A549 (cell line): ENCODE data around the gene PRKCE. TPM values are rescaled to one million over a fixed set of nuclear protein-coding genes. Genes with fewer than 3 reads are reported as not detected.
A peak's percentile ranks its signal among the peaks of the same experiment; 100 is the strongest.

Experiments used
- ATAC-seq, 2 experiments: fragments of 200-7000 bp in 1 of 2; fragments of >200 bp in 1 of 2; cut with Nextera tagmentation in 1 of 2; cut with Tn5 transposase in 1 of 2; 3 replicates each; pipeline versions ENCODE4 v1.8.0 to v1.9.1; 2018 to 2020; ENCODE audit warnings: mild to moderate bottlenecking in 1 of 2, moderate library complexity in 1 of 2
- CTCF ChIA-PET: fragments of 300-600 bp; sonication (Branson Sonifier 250); formaldehyde crosslinking; extraction: SDS; loops from one replicate; lab custom pipeline; 2021; ENCODE audit warnings: antibody characterized with exemption, inconsistent platforms; lab: Yijun Ruan, JAX
- POLR2A ChIA-PET: fragments of 350-600 bp; formaldehyde crosslinking; extraction: SDS; loops from one replicate; lab custom pipeline; 2021; ENCODE audit warnings: antibody characterized with exemption, inconsistent platforms; lab: Yijun Ruan, JAX
- DNase-seq, 2 experiments: peaks; one replicate each; pipeline versions ENCODE4 v3.0.0 to v3.0.0-alpha.2; 2011 to 2016; ENCODE audit warnings: low read depth in 1 of 2, low spot score in 1 of 2
- FAIRE-seq: peaks from 2 replicates; lab custom pipeline; 2011; peaks lifted over from hg19 to GRCh38; lab: Jason Lieb, UNC
- H3K27ac ChIP-seq, 2 experiments: fragments of >200 bp; sonication (Bioruptor Twin); formaldehyde crosslinking; 3 replicates each; pipeline ENCODE4 v1.5.1; 2016 to 2017
- H3K4me1 ChIP-seq: fragments of >200 bp; sonication (Bioruptor Twin); formaldehyde crosslinking; 3 replicates; pipeline ENCODE4 v1.6.1; 2016
- H3K4me2 ChIP-seq: fragments of >200 bp; sonication (Bioruptor Twin); formaldehyde crosslinking; 3 replicates; pipeline ENCODE4 v1.6.1; 2016
- H3K4me3 ChIP-seq: fragments of >200 bp; sonication (Bioruptor Twin); formaldehyde crosslinking; 3 replicates; pipeline ENCODE4 v1.5.1; 2016
- H3K9me3 ChIP-seq: fragments of >200 bp; sonication (Bioruptor Twin); formaldehyde crosslinking; 3 replicates; pipeline ENCODE4 v1.6.1; 2016
- BHLHE40 ChIP-seq: IDR thresholded peaks from 2 replicates; pipeline ENCODE4 v1.6.1; 2012; ENCODE audit warnings: low read depth, low read length, inconsistent platforms
- CEBPB ChIP-seq, 2 experiments: fragments of >200 bp in 1 of 2; sonication (Bioruptor Twin) in 1 of 2; formaldehyde crosslinking in 1 of 2; IDR thresholded peaks; 2 replicates each; pipeline ENCODE4 v1.6.1; 2012 to 2016
- CHD2 ChIP-seq: fragments of 150-350 bp; IDR thresholded peaks from 2 replicates; pipeline ENCODE4 v1.6.1; 2014; ENCODE audit warnings: low read length; ENCODE audit not compliant: partially characterized antibody
- E2F6 ChIP-seq: IDR thresholded peaks from 2 replicates; pipeline ENCODE4 v1.6.1; 2012; ENCODE audit warnings: low read depth, borderline replicate concordance
- EP300 ChIP-seq, 2 experiments: fragments of >200 bp; sonication (Bioruptor Twin); formaldehyde crosslinking; IDR thresholded peaks; 2 replicates in 1 of 2; 3 replicates in 1 of 2; pipeline ENCODE4 v1.6.1; 2016 to 2017
- FOSB ChIP-seq: fragments of 250-450 bp; sonication (Bioruptor Pico); IDR thresholded peaks from 2 replicates; pipeline ENCODE4 v1.5.0; 2020; ENCODE audit warnings: mild to moderate bottlenecking, moderate library complexity
- GATA3 ChIP-seq: IDR thresholded peaks from 2 replicates; pipeline ENCODE4 v1.6.1; 2012; ENCODE audit warnings: borderline replicate concordance
- HDAC2 ChIP-seq: fragments of 200-600 bp; sonication (generic); IDR thresholded peaks from 2 replicates; pipeline ENCODE4 v1.6.1; 2016
- HOXA7 ChIP-seq: fragments of 250-450 bp; sonication (Bioruptor Pico); IDR thresholded peaks from 2 replicates; pipeline ENCODE4 v1.5.0; 2020; ENCODE audit warnings: mild to moderate bottlenecking, moderate library complexity
- JUNB ChIP-seq: fragments of >200 bp; sonication (Bioruptor Twin); formaldehyde crosslinking; IDR thresholded peaks from 2 replicates; pipeline ENCODE4 v1.6.1; 2016
- KDM5A ChIP-seq: fragments of 200-600 bp; sonication (generic); IDR thresholded peaks from 2 replicates; pipeline ENCODE4 v1.6.1; 2016; ENCODE audit warnings: antibody characterized with exemption, mild to moderate bottlenecking
- MAX ChIP-seq: IDR thresholded peaks from 2 replicates; pipeline ENCODE4 v1.6.1; 2012
- MYC ChIP-seq: IDR thresholded peaks from 2 replicates; pipeline ENCODE4 v1.6.1; 2012; ENCODE audit warnings: mild to moderate bottlenecking, inconsistent platforms, low read length, improper control_type of control experiment, borderline replicate concordance
- NR3C1 ChIP-seq: fragments of >200 bp; sonication (Bioruptor Twin); formaldehyde crosslinking; IDR thresholded peaks from 3 replicates; pipeline ENCODE4 v1.6.1; 2017
- RCOR1 ChIP-seq: fragments of 150-350 bp; IDR thresholded peaks from 2 replicates; pipeline ENCODE4 v1.6.1; 2014; ENCODE audit warnings: antibody characterized with exemption, low read length, low read depth
- SMC3 ChIP-seq: fragments of >200 bp; sonication (Bioruptor Twin); formaldehyde crosslinking; IDR thresholded peaks from 3 replicates; pipeline ENCODE4 v1.6.1; 2018; ENCODE audit warnings: inconsistent platforms
- SREBF2 ChIP-seq: fragments of 450-650 bp; IDR thresholded peaks from 2 replicates; pipeline ENCODE4 v1.6.1; 2014; ENCODE audit warnings: mild to moderate bottlenecking, moderate library complexity
- TP53 ChIP-seq: fragments of 250-450 bp; sonication (Bioruptor Pico); IDR thresholded peaks from 2 replicates; pipeline ENCODE4 v1.5.0; 2021; ENCODE audit warnings: mild to moderate bottlenecking, moderate library complexity
- USF2 ChIP-seq: fragments of 450-650 bp; IDR thresholded peaks from 2 replicates; pipeline ENCODE4 v1.6.1; 2014; ENCODE audit warnings: antibody characterized with exemption
- ZC3H11A ChIP-seq: fragments of 450-650 bp; IDR thresholded peaks from 2 replicates; pipeline ENCODE4 v1.6.1; 2014; ENCODE audit warnings: antibody characterized with exemption, mild to moderate bottlenecking
- ZSCAN20 ChIP-seq: fragments of 250-450 bp; sonication (Bioruptor Pico); IDR thresholded peaks from 2 replicates; pipeline ENCODE4 v1.8.0; 2022; ENCODE audit warnings: mild to moderate bottlenecking, moderate library complexity
- WGBS: methylation state at CpG from one replicate; pipeline ENCODE4 v1.1.6; 2017; ENCODE audit errors: missing lambda C conversion rate; 5-methylcytosine and 5-hydroxymethylcytosine counted together
- polyA plus RNA-seq, 4 experiments: library from polyadenylated mRNA; depleted of rRNA in 3 of 4; stranded (reverse); fragments of >200 nt; fragmentation: RNase III in 1 of 4; extraction: RNeasy Plus Mini Kit Qiagen cat#74134 plus additional on column Dnase treatment in 1 of 4; gene quantifications; 2 replicates in 3 of 4; 3 replicates in 1 of 4; pipeline ENCODE4 v1.2.3, GENCODE V29; 2011 to 2017

PRKCE gene
- polyA plus RNA-seq, 2 of the 4 experiments (the other 2 are of a cell fraction): 11.5 to 12.0 TPM

GRCh38 chr2:46179037-46179621 is 527.7 kb downstream of the PRKCE start:
- TF ChIP-seq ZSCAN20 (CRISPR knock-in tag): no peak
- no peak for TF ChIP-seq EP300 (IDR thresholded peaks at IDR 0.05)
- no peak for TF ChIP-seq JUNB
- no peak for TF ChIP-seq TP53 (CRISPR knock-in tag)
- no peak for TF ChIP-seq SREBF2
- TF ChIP-seq RCOR1: no peak
- TF ChIP-seq GATA3: no peak
- no peak for TF ChIP-seq HOXA7 (CRISPR knock-in tag)
- TF ChIP-seq NR3C1: no peak
- TF ChIP-seq E2F6: no peak
- TF ChIP-seq SMC3: no peak
- TF ChIP-seq MYC: no peak
- TF ChIP-seq ZC3H11A: no peak
- TF ChIP-seq FOSB (CRISPR knock-in tag): no peak
- no peak for TF ChIP-seq CHD2
- Histone ChIP-seq H3K4me3 (no peak overlapping the region), H3K9me3 (no peaks in the 10 kb centered on the region), H3K4me1 (peaks cover 18% of the 10 kb centered on the region; the same call in 2 of the 3 replicates), H3K4me2 (no peak overlapping the region), H3K27ac (peak overlapping the region in 1 of 2 experiments; percentile 67; a peak in 3 of 6 replicates)
- DNase-seq: peak in 1 of 2 experiments; percentile 26
- WGBS: 84% methylated on average over 6 of the region's 6 CpGs
- CTCF ChIA-PET: interaction anchor here (0.7 to 2.5 kb wide), 3 partner anchors 11 to 116 kb away, joined by 3 to 7 read pairs (median 3); no protein-coding TSS in a partner anchor
- POLR2A ChIA-PET: no interaction called here
- ATAC-seq: peak in 1 of 2 experiments; percentile 53; a peak in 3 of 6 replicates
- FAIRE-seq: no peak

- no peak overlapping the region for H3K4me3 ChIP-seq
- TF ChIP-seq HDAC2 (no peak), EP300 (IDR thresholded peaks at IDR 0.05) (no peak)
- TF ChIP-seq, all 56 proteins: peak for 0
- no peak for DNase-seq
- Histone ChIP-seq H3K9me3 (no peaks in the 10 kb centered on the region), H3K27ac (peak overlapping the region in 1 of 2 experiments; percentile 3; a peak in 1 of 6 replicates), H3K4me2 (no peak overlapping the region), H3K4me1 (peaks cover 10% of the 10 kb centered on the region; the same call in 1 of the 3 replicates)
- POLR2A ChIA-PET: no interaction called here
- no peak for FAIRE-seq
- WGBS: 95% methylated on average over 2 of the region's 2 CpGs
- CTCF ChIA-PET: interaction anchor here (1.0 to 2.5 kb wide), 3 partner anchors 117 to 121 kb away, joined by 3 to 7 read pairs (median 3); partner anchors contain the start of gene EPAS1
- no peak for ATAC-seq
These were observed 528.7 kb downstream of the PRKCE start for GRCh38 chr2:46180189-46180588.

- Histone ChIP-seq H3K4me2 (no peak overlapping the region), H3K9me3 (no peaks in the 10 kb centered on the region), H3K4me3 (no peak overlapping the region), H3K4me1 (peaks cover 7% of the 10 kb centered on the region; the same call in 1 of the 3 replicates), H3K27ac (no peak overlapping the region)
- WGBS: 83% methylated on average over 2 of the region's 2 CpGs
- TF ChIP-seq KDM5A (no peak), HDAC2 (no peak), BHLHE40 (no peak), USF2 (no peak), ZSCAN20 (CRISPR knock-in tag) (no peak), TP53 (CRISPR knock-in tag) (no peak), MAX (no peak), CEBPB (IDR thresholded peaks at IDR 0.05) (no peak)
- no peak for FAIRE-seq
- no peak for DNase-seq
- ATAC-seq: no peak
- ChIA-PET CTCF (interaction anchor here (1.0 to 1.2 kb wide), 2 partner anchors 116 to 118 kb away, joined by 3 to 4 read pairs; partner anchors contain the start of gene EPAS1), POLR2A (no interaction called here)
These were observed 529.8 kb downstream of the PRKCE start for GRCh38 chr2:46181306-46181705.
